Upper lobe of left lung (tissue), 6 donors: Measurements from ENCODE around the gene ADAMTS16. TPM values are rescaled to one million over a fixed set of nuclear protein-coding genes. Genes with fewer than 3 reads are reported as not detected.

Source experiments
- ATAC-seq, 2 donors: fragments of 200-7000 bp; cut with Tn5 transposase; one replicate each; pipeline ENCODE4 v1.9.1; 2022; ENCODE audit warnings: mild to moderate bottlenecking in 2 of 2, moderate library complexity in 2 of 2; ENCODE audit not compliant: low FRiP score in 2 of 2
- DNase-seq, 2 donors: peaks; one replicate each; pipeline ENCODE4 v3.0.0-alpha.2; 2019 to 2020
- H3K27ac ChIP-seq, 4 donors: fragments of 200-600 bp; sonication (generic); one replicate each; pipeline ENCODE4 v1.5.1; 2016 to 2019
- H3K27me3 ChIP-seq, 4 donors: fragments of 200-600 bp; sonication (generic); one replicate each; pipeline ENCODE4 v1.5.1; 2017 to 2019
- H3K36me3 ChIP-seq, 4 donors: fragments of 200-600 bp; sonication (generic); one replicate each; pipeline ENCODE4 v1.5.1; 2016 to 2019
- H3K4me1 ChIP-seq, 4 donors: fragments of 200-600 bp; sonication (generic); one replicate each; pipeline ENCODE4 v1.5.1; 2018 to 2019
- H3K4me3 ChIP-seq, 4 donors: fragments of 200-600 bp; sonication (generic); one replicate each; pipeline ENCODE4 v1.5.1; 2017 to 2019; ENCODE audit warnings: mild to moderate bottlenecking in 2 of 4, moderate library complexity in 1 of 4
- H3K9me3 ChIP-seq, 4 donors: fragments of 200-600 bp; sonication (generic); one replicate each; pipeline ENCODE4 v1.5.1; 2018 to 2019
- CTCF ChIP-seq, 6 experiments: fragments of 450-650 bp in 4 of 6; fragments of 200-600 bp in 2 of 6; sonication (generic) in 2 of 6; IDR thresholded peaks; one replicate each; pipeline ENCODE4 v1.5.1; 2016 to 2019; ENCODE audit warnings: antibody characterized with exemption in 6 of 6
- EP300 ChIP-seq, 4 donors: sonication (generic); formaldehyde crosslinking; IDR thresholded peaks; one replicate each; pipeline ENCODE4 v1.5.1; 2017; ENCODE audit warnings: antibody characterized with exemption in 4 of 4, control low read depth in 2 of 4
- POLR2A ChIP-seq, 4 donors: fragments of 450-650 bp; IDR thresholded peaks; one replicate each; pipeline ENCODE4 v1.5.1; 2016 to 2017; ENCODE audit warnings: antibody characterized with exemption in 4 of 4, mild to moderate bottlenecking in 2 of 4
- POLR2AphosphoS5 ChIP-seq, 2 donors: sonication (generic); formaldehyde crosslinking; IDR thresholded peaks; one replicate each; pipeline ENCODE4 v1.5.1; 2017; ENCODE audit warnings: antibody characterized with exemption in 2 of 2
- WGBS, 2 donors: methylation state at CpG; one replicate each; pipeline ENCODE4 v1.1.5; 2017 to 2018; 5-methylcytosine and 5-hydroxymethylcytosine counted together
- total RNA-seq, 6 donors: library from RNA; depleted of rRNA in 4 of 6; stranded (reverse); fragments of >200 nt in 4 of 6; gene quantifications; one replicate each; pipeline versions ENCODE4 v1.1.0 to v1.2.1, GENCODE V29; 2016 to 2021
- donor health status: DM: no; HTN: no; CAD: no; lungs with moderate emphysema.
- donor health status: DM: no; HTN: yes; CAD: no; lungs with severe emphysema.

ADAMTS16 gene
- total RNA-seq, 6 donors from 2014 or later = 0.29 to 3.0 TPM; not detected in 4

- TF ChIP-seq EP300 (IDR thresholded peaks at IDR 0.05) (no peak), POLR2AphosphoS5 (IDR thresholded peaks at IDR 0.05) (no peak), POLR2A (IDR thresholded peaks at IDR 0.05) (no peak), CTCF (IDR thresholded peaks at IDR 0.05) (no peak)
- H3K36me3 ChIP-seq = no peaks in the 10 kb centered on the region
- WGBS, 2 donors = 88 to 94% methylated on average over 6 of the region's 6 CpGs
These were observed 155.9 kb downstream of the ADAMTS16 start for GRCh38 chr5:5296051-5296450.

GRCh38 chr5:5297432-5298067 lies 157.4 kb downstream of the ADAMTS16 start:
- Histone ChIP-seq H3K27me3 (no peaks in the 10 kb centered on the region), H3K36me3 (no peaks in the 10 kb centered on the region), H3K4me3 (no peak overlapping the region), H3K27ac (no peak overlapping the region), H3K4me1 (no peaks in the 10 kb centered on the region), H3K9me3 (peaks cover 0 to 9% (median 0%) of the 10 kb centered on the region in 4 donors)
- ATAC-seq = no peak
- 61 to 69% methylated on average over 9 of the region's 9 CpGs for WGBS, 2 donors
- TF ChIP-seq EP300 (IDR thresholded peaks at IDR 0.05) (no peak), POLR2A (IDR thresholded peaks at IDR 0.05) (no peak), POLR2AphosphoS5 (IDR thresholded peaks at IDR 0.05) (no peak), CTCF (IDR thresholded peaks at IDR 0.05) (no peak)
- no peak for DNase-seq

More at GRCh38 chr5:5296051-5296450, 155.9 kb downstream of the ADAMTS16 start:
- ATAC-seq (no peak), DNase-seq (no peak)
- H3K4me3 ChIP-seq = no peak overlapping the region
- peaks cover 0 to 4% (median 0%) of the 10 kb centered on the region in 4 donors for H3K4me1 ChIP-seq
- no peaks in the 10 kb centered on the region for H3K9me3 ChIP-seq
- no peak overlapping the region for H3K27ac ChIP-seq
- H3K27me3 ChIP-seq = no peaks in the 10 kb centered on the region

GRCh38 chr5:5298068-5298633 lies 158.0 kb downstream of the ADAMTS16 start:
- DNase-seq = no peak
- Histone ChIP-seq H3K9me3 (peaks cover 0 to 12% (median 0%) of the 10 kb centered on the region in 4 donors), H3K27me3 (no peaks in the 10 kb centered on the region), H3K36me3 (no peaks in the 10 kb centered on the region), H3K27ac (no peak overlapping the region), H3K4me1 (no peaks in the 10 kb centered on the region), H3K4me3 (no peak overlapping the region)
- whole genome bisulfite sequencing, 2 donors = 70 to 82% methylated on average over 3 to 4 of the region's 4 CpGs
- TF ChIP-seq EP300 (IDR thresholded peaks at IDR 0.05) = no peak
- TF ChIP-seq POLR2AphosphoS5 (IDR thresholded peaks at IDR 0.05) = no peak
- no peak for TF ChIP-seq CTCF (IDR thresholded peaks at IDR 0.05)
- ATAC-seq = no peak

- Histone ChIP-seq H3K9me3 (peaks cover 0 to 12% (median 0%) of the 10 kb centered on the region in 4 donors), H3K27me3 (no peaks in the 10 kb centered on the region), H3K27ac (no peak overlapping the region), H3K4me3 (no peak overlapping the region), H3K36me3 (no peaks in the 10 kb centered on the region), H3K4me1 (no peaks in the 10 kb centered on the region)
- WGBS, 2 donors = 62 to 74% methylated on average over 13 of the region's 13 CpGs
- DNase-seq (no peak), ATAC-seq (no peak)
- TF ChIP-seq POLR2AphosphoS5 (IDR thresholded peaks at IDR 0.05) (no peak), EP300 (IDR thresholded peaks at IDR 0.05) (no peak), POLR2A (IDR thresholded peaks at IDR 0.05) (no peak), CTCF (IDR thresholded peaks at IDR 0.05) (no peak)
These were observed 158.9 kb downstream of the ADAMTS16 start for GRCh38 chr5:5298841-5299541.
